Ectodermal cell (in vitro differentiated cells): Measurements from ENCODE around the gene FOXE1. TPM values are rescaled to one million over a fixed set of nuclear protein-coding genes. Genes with fewer than 3 reads are reported as not detected.
A peak's percentile ranks its signal among the peaks of the same experiment; 100 is the strongest.

Experiments used
- H3K27ac ChIP-seq: 2 replicates; pipeline ENCODE4 v1.7.0; 2013; ENCODE audit warnings: mild to moderate bottlenecking, low read depth, low read length; ENCODE audit not compliant: insufficient read depth, poor library complexity, severe bottlenecking
- H3K27me3 ChIP-seq: 2 replicates; pipeline ENCODE4 v1.7.0; 2013; ENCODE audit warnings: mild to moderate bottlenecking, low read length; ENCODE audit not compliant: insufficient read depth, control insufficient read depth, poor library complexity, severe bottlenecking
- H3K36me3 ChIP-seq: one replicate; pipeline ENCODE4 v1.7.0; 2013; ENCODE audit warnings: low read length; ENCODE audit not compliant: control insufficient read depth, insufficient read depth
- H3K4me1 ChIP-seq: one replicate; pipeline ENCODE4 v1.7.0; 2013; ENCODE audit warnings: low read length; ENCODE audit not compliant: control insufficient read depth, insufficient read depth
- H3K4me3 ChIP-seq: 2 replicates; pipeline ENCODE4 v1.7.0; 2013; ENCODE audit warnings: low read depth, low read length, control low read depth; ENCODE audit not compliant: insufficient read depth
- H3K9me3 ChIP-seq: 2 replicates; pipeline ENCODE4 v1.7.0; 2013; ENCODE audit warnings: mild to moderate bottlenecking, low read length, moderate library complexity; ENCODE audit not compliant: control insufficient read depth
- WGBS, 2 experiments: methylation state at CpG; one replicate each; pipeline ENCODE4 v1.1.7; 2013; ENCODE audit warnings: missing lambda C conversion rate in 2 of 2; 5-methylcytosine and 5-hydroxymethylcytosine counted together
- polyA plus RNA-seq, 4 experiments: library from polyadenylated mRNA; stranded (reverse); fragments of 50-300 nt; gene quantifications; one replicate each; pipeline ENCODE4 v1.2.3, GENCODE V29; 2013

FOXE1 gene
- polyA plus RNA-seq (2013, experiment 1 of 4): not detected
- not detected for polyA plus RNA-seq (2013, experiment 2 of 4)
- not detected for polyA plus RNA-seq (2013, experiment 3 of 4)
- not detected for polyA plus RNA-seq (2013, experiment 4 of 4)

DNA sequence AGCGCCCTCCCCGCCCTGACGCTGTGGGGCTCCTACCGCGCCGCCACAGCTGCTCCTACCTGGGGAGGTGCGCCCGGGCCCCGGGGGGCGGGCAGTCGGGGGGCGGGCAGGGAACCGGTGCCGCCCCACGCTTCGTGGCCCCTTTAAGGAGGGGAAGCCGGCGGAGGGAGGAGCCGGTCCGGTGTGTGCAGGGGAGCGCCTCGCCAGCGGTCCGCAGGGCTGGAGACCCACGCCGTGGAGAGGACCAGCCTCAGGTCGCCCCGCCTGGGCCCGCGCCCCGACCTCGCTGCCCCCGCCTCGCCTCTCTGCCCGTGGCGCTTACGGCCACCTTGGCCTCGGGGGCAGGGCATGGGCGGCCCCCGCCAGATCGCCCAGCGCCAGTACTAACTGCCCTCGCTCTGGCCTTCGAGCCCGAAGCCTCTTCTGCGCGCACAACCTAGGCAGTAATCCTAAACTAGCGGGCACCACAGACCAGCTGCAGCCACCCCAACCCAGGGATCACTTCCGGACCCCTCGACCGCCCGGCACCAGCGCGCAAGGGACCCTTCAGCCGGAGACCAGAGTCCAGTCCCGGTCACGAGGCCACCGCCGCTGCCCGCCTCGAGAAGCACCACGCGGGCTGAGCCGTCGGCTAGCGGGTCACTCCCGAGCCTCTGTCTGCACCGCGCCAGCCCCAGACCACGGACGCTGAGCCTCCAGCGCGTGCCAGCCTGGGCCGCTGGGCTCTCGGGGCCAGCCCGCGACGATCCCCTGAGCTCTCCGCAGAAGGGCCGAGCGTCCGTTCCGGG lies at the start of gene FOXE1:
Gene FOXE1 (plus strand): TSS at position 171 of the 788 bp plus-strand sequence. CDS start 689 bp downstream, outside the sequence.
- no peaks in the 10 kb centered on the region for H3K4me1 ChIP-seq
- H3K4me3 ChIP-seq: peak within 1 kb of the TSS; percentile 23

GRCh38 chr9:97804059-97804365 lies 49.0 kb upstream of the FOXE1 start:
- no peaks in the 10 kb centered on the region for H3K4me1 ChIP-seq
- H3K36me3 ChIP-seq: no peaks in the 10 kb centered on the region
- H3K27me3 ChIP-seq: peaks cover 37% of the 10 kb centered on the region
- H3K27ac ChIP-seq: no peak overlapping the region
- H3K9me3 ChIP-seq: no peaks in the 10 kb centered on the region
- WGBS, 2 experiments: 80 to 87% methylated on average over 5 of the region's 5 CpGs
- H3K4me3 ChIP-seq: peak overlapping the region; percentile 58

More for the DNA sequence above, at the start of gene FOXE1:
- H3K27ac ChIP-seq: no peak within 1 kb of the TSS
- H3K9me3 ChIP-seq: no peaks in the 10 kb centered on the region
- H3K36me3 ChIP-seq: no peaks in the 10 kb centered on the region
- WGBS, 2 experiments: 1% methylated on average over 83 of the region's 83 CpGs
- peaks cover 100% of the 10 kb centered on the region for H3K27me3 ChIP-seq

DNA sequence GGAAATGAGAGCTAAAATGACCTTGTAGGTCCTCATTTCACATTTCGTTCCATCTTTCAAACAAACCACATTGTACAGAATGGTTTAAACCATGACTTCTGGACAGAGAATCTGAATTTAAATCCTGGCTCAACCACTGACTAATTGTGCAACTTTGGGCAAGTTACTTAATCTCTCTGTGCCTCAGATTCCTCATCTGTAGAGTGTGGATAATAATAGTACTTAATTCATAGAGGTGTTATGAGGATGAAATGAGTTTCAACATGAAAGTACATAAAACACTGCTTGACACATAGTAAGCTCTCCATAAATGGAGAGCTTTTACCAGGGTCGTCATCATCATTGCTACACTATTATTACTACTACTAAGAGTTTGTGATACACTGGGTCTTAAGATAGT lies 46.3 kb upstream of the FOXE1 start:
- no peak overlapping the region for H3K4me3 ChIP-seq
- no peaks in the 10 kb centered on the region for H3K9me3 ChIP-seq
- peaks cover 7% of the 10 kb centered on the region for H3K4me1 ChIP-seq
- 84 to 88% methylated on average over 1 of the region's 2 CpGs for WGBS, 2 experiments
- peaks cover 34% of the 10 kb centered on the region for H3K27me3 ChIP-seq
- H3K36me3 ChIP-seq: no peaks in the 10 kb centered on the region
- no peak overlapping the region for H3K27ac ChIP-seq

- H3K4me3 ChIP-seq: no peak overlapping the region
- WGBS, 2 experiments: 53 to 64% methylated on average over 2 of the region's 2 CpGs
- peaks cover 7% of the 10 kb centered on the region for H3K4me1 ChIP-seq
- H3K27me3 ChIP-seq: peaks cover 25% of the 10 kb centered on the region
- no peaks in the 10 kb centered on the region for H3K36me3 ChIP-seq
- no peak overlapping the region for H3K27ac ChIP-seq
- H3K9me3 ChIP-seq: no peaks in the 10 kb centered on the region
Measured at GRCh38 chr9:97807681-97808080, 45.3 kb upstream of the FOXE1 start.

GRCh38 chr9:97808415-97808814 lies 44.6 kb upstream of the FOXE1 start:
- peaks cover 25% of the 10 kb centered on the region for H3K27me3 ChIP-seq
- no peak overlapping the region for H3K4me3 ChIP-seq
- no peaks in the 10 kb centered on the region for H3K9me3 ChIP-seq
- H3K4me1 ChIP-seq: peaks cover 7% of the 10 kb centered on the region
- H3K27ac ChIP-seq: no peak overlapping the region
- no peaks in the 10 kb centered on the region for H3K36me3 ChIP-seq
- 81 to 84% methylated on average over 4 to 5 of the region's 5 CpGs for WGBS, 2 experiments

DNA sequence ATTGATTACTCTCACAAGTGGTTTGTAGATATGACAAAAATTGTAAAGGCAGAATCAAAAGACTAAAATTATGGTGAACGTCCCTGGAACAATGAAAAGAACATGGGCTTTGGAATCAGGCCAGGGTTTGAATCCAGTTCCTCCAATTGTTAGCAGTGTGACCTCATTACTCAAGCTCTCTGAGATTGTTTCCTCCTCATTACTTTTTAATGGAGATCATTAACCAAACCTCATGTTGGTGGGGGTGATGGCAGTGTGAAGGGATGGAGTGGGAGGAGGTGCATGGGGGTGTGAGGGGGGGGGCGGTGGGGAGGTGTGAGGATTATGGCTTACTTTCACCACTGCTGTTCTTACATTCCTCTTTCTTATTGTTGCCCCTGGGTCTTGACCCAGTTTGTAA lies 44.1 kb upstream of the FOXE1 start:
- Histone ChIP-seq H3K9me3 (no peaks in the 10 kb centered on the region), H3K4me3 (no peak overlapping the region), H3K27ac (no peak overlapping the region), H3K27me3 (peaks cover 20% of the 10 kb centered on the region), H3K4me1 (peaks cover 7% of the 10 kb centered on the region), H3K36me3 (no peaks in the 10 kb centered on the region)
- WGBS, 2 experiments: 90 to 92% methylated on average over 1 to 2 of the region's 2 CpGs

- 34 to 45% methylated on average over 5 of the region's 5 CpGs for WGBS, 2 experiments
- Histone ChIP-seq H3K4me1 (peaks cover 7% of the 10 kb centered on the region), H3K27me3 (peaks cover 17% of the 10 kb centered on the region), H3K9me3 (no peaks in the 10 kb centered on the region), H3K4me3 (no peak overlapping the region), H3K27ac (no peak overlapping the region), H3K36me3 (no peaks in the 10 kb centered on the region)
Measured at GRCh38 chr9:97809666-97810344, 43.2 kb upstream of the FOXE1 start.

DNA sequence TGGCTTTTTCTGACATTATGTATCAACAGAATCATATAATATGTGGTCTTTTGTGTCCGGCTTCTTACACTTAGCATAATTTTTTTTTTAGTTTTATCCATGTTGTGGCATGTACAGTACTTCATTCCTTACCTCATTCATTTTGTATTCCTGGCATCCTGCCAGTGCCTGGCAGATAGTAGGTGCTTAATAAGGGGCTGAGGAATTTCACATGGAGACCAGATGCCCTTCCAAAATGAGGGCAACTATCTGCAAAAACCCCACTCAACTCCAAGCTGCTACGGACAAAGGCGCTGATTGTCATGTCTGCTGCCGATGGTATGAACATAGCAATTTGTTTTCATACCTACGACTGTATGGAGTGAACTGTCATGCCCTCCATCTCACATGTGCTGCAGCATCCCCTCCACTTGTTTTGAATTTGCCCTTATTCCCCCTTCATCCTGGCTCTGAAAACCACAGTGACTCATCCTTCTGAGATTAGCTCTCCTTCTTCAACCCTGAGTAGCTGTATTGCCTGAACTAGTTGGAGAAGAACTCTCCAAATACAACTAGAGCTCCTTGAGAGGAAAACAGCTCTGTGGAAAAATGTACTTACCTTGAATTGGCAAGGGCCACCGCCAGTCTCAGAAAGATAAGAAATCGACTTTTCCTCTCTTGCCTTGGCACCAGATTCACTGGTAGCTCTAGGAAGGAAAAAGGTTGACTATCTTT lies 41.3 kb upstream of the FOXE1 start:
- H3K4me3 ChIP-seq: no peak overlapping the region
- WGBS, 2 experiments: 92 to 98% methylated on average over 6 of the region's 7 CpGs
- H3K36me3 ChIP-seq: no peaks in the 10 kb centered on the region
- peaks cover 5% of the 10 kb centered on the region for H3K27me3 ChIP-seq
- peaks cover 7% of the 10 kb centered on the region for H3K4me1 ChIP-seq
- no peaks in the 10 kb centered on the region for H3K9me3 ChIP-seq
- H3K27ac ChIP-seq: no peak overlapping the region

DNA sequence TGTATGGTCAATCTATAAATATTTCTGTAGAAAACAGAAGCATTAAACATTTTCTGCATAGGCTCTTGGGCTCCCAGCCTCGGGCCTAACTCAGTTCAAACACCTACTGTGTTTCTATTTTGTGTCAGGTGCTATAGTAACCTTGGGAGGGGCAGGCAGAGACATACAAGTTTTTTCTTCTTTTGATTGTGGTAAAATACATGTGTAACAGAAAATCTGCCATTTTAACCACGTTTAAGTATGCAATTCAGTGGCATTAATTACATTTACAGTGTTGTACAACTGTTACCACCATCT lies 40.8 kb upstream of the FOXE1 start:
- WGBS, 2 experiments: 90 to 100% methylated on average over 1 to 2 of the region's 2 CpGs
- Histone ChIP-seq H3K4me3 (no peak overlapping the region), H3K9me3 (no peaks in the 10 kb centered on the region), H3K4me1 (peaks cover 7% of the 10 kb centered on the region), H3K27ac (no peak overlapping the region), H3K27me3 (peaks cover 3% of the 10 kb centered on the region), H3K36me3 (no peaks in the 10 kb centered on the region)

DNA sequence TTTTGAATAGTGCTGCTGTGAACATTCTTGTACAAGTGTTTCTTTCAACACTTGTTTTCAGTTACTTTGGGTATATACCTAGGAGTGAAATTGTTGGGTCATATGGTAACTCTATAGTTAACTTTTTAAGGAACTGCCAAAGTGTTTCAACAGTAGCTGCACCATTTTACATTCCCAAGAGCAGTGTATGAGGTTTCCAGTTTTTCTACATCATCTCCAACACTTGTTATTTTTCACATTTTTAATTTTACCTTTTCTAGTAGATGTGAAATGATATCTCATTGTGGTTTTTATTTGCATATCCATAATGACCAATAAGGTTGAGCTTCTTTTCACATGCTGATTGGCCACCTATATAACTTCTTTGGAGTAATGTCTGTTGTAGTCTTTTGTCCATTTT lies 40.0 kb upstream of the FOXE1 start:
- Histone ChIP-seq H3K4me3 (no peak overlapping the region), H3K27me3 (peaks cover 3% of the 10 kb centered on the region), H3K27ac (no peak overlapping the region), H3K4me1 (peaks cover 7% of the 10 kb centered on the region), H3K36me3 (no peaks in the 10 kb centered on the region), H3K9me3 (no peaks in the 10 kb centered on the region)
